HepG2 (cell line): ENCODE data around the gene TBC1D1. TPM values are rescaled to one million over a fixed set of nuclear protein-coding genes. Genes with fewer than 3 reads are reported as not detected.

Source experiments
- AGO1 ChIP-seq: fragments of 200-400 bp; formaldehyde crosslinking; IDR thresholded peaks from 2 replicates; pipeline ENCODE4 v1.6.1; 2017; ENCODE audit warnings: mild to moderate bottlenecking, low read depth, low read length, moderate library complexity; ENCODE audit not compliant: poor library complexity, severe bottlenecking
- CENPBD1 ChIP-seq: sonication (generic); formaldehyde crosslinking; IDR thresholded peaks from 2 replicates; pipeline ENCODE4 v1.8.0; 2022; ENCODE audit warnings: missing genetic modification reagents, low read depth, mild to moderate bottlenecking, borderline replicate concordance
- DNMT3B ChIP-seq: conservative IDR thresholded peaks from 2 replicates; pipeline ENCODE4 v1.6.1; 2016; ENCODE audit warnings: missing biosample characterization, control low read depth
- ERF ChIP-seq: IDR thresholded peaks from 2 replicates; pipeline ENCODE4 v1.6.1; 2018; ENCODE audit warnings: missing biosample characterization, missing genetic modification reagents
- ETV5 ChIP-seq: IDR thresholded peaks from 2 replicates; pipeline ENCODE4 v1.6.1; 2018; ENCODE audit warnings: missing biosample characterization, missing genetic modification reagents, inconsistent platforms, borderline replicate concordance
- HHEX ChIP-seq: IDR thresholded peaks from 2 replicates; pipeline ENCODE4 v1.6.1; 2016; ENCODE audit warnings: control low read depth
- MTA3 ChIP-seq: sonication (generic); formaldehyde crosslinking; IDR thresholded peaks from 2 replicates; pipeline ENCODE4 v1.4.0; 2020; ENCODE audit warnings: missing genetic modification reagents
- NCOA2 ChIP-seq: sonication (generic); formaldehyde crosslinking; IDR thresholded peaks from 2 replicates; pipeline ENCODE4 v1.8.0; 2022; ENCODE audit warnings: inconsistent platforms
- NFE2L2 ChIP-seq: fragments of 150-350 bp; IDR thresholded peaks from 2 replicates; pipeline ENCODE4 v1.6.1; 2014; ENCODE audit warnings: low read length
- NFKBIZ ChIP-seq: IDR thresholded peaks from 2 replicates; pipeline ENCODE4 v1.6.1; 2018; ENCODE audit warnings: missing genetic modification reagents, missing compliant biosample characterization
- NFYC ChIP-seq: IDR thresholded peaks from 2 replicates; pipeline ENCODE4 v1.6.1; 2016; ENCODE audit warnings: missing genetic modification reagents, missing compliant biosample characterization
- REL ChIP-seq: sonication (generic); formaldehyde crosslinking; conservative IDR thresholded peaks from 2 replicates; pipeline ENCODE4 v1.8.0; 2022; ENCODE audit warnings: mild to moderate bottlenecking, missing genetic modification reagents, moderate library complexity
- SALL2 ChIP-seq: sonication (generic); formaldehyde crosslinking; IDR thresholded peaks from 2 replicates; pipeline ENCODE4 v1.8.1; 2023; ENCODE audit warnings: mild to moderate bottlenecking, missing genetic modification reagents, inconsistent platforms
- SRY ChIP-seq: sonication (generic); formaldehyde crosslinking; IDR thresholded peaks from 2 replicates; pipeline ENCODE4 v1.8.0; 2022; ENCODE audit warnings: mild to moderate bottlenecking, missing genetic modification reagents
- TGIF2 ChIP-seq: IDR thresholded peaks from 2 replicates; pipeline ENCODE4 v1.6.1; 2016; ENCODE audit warnings: control low read depth, missing compliant biosample characterization
- ZC3H4 ChIP-seq: sonication (generic); formaldehyde crosslinking; IDR thresholded peaks from 2 replicates; pipeline ENCODE4 v1.4.0; 2020; ENCODE audit warnings: missing genetic modification reagents, borderline replicate concordance
- ZKSCAN5 ChIP-seq: sonication (generic); formaldehyde crosslinking; IDR thresholded peaks from 2 replicates; pipeline ENCODE4 v1.5.1; 2020; ENCODE audit warnings: mild to moderate bottlenecking, missing genetic modification reagents
- ZNF12 ChIP-seq: sonication (generic); formaldehyde crosslinking; IDR thresholded peaks from 2 replicates; pipeline ENCODE4 v1.5.0; 2020; ENCODE audit warnings: missing genetic modification reagents
- ZNF484 ChIP-seq: sonication (generic); formaldehyde crosslinking; IDR thresholded peaks from 2 replicates; pipeline ENCODE4 v1.5.1; 2020; ENCODE audit warnings: mild to moderate bottlenecking, low read depth, missing genetic modification reagents, borderline replicate concordance
- ZNF598 ChIP-seq: sonication (generic); formaldehyde crosslinking; IDR thresholded peaks from 2 replicates; pipeline ENCODE4 v1.5.1; 2020; ENCODE audit warnings: mild to moderate bottlenecking, missing genetic modification reagents, borderline replicate concordance
- ZNF768 ChIP-seq: sonication (generic); formaldehyde crosslinking; IDR thresholded peaks from 2 replicates; pipeline ENCODE4 v1.4.0; 2020; ENCODE audit warnings: missing genetic modification reagents
- polyA plus RNA-seq, 8 experiments: library from polyadenylated mRNA; depleted of rRNA in 3 of 8; stranded (reverse) in 7 of 8; unstranded in 1 of 8; fragments of >200 nt; fragmentation: Illumina TruSeq in 4 of 8; extraction: Trizol in 4 of 8; gene quantifications; 2 replicates each; pipeline versions ENCODE4 v1.2.1 to v1.2.3, GENCODE V29; 2011 to 2016; ENCODE audit warnings: low read depth in 4 of 8, missing spikeins in 1 of 8, mixed read lengths in 1 of 8; ENCODE audit not compliant: insufficient read depth in 1 of 8
- total RNA-seq, 5 experiments: library from RNA; depleted of rRNA; stranded (reverse); fragments of >200 nt; fragmentation: Illumina TruSeq; extraction: Trizol; gene quantifications; 2 replicates each; pipeline ENCODE4 v1.2.3, GENCODE V29; 2016; ENCODE audit warnings: low read depth in 1 of 5
- TF ChIP-seq, protein P1 (sequence below): sonication (generic); formaldehyde crosslinking; IDR thresholded peaks from 2 replicates; pipeline ENCODE4 v1.8.0; 2022; ENCODE audit warnings: missing genetic modification reagents, mild to moderate bottlenecking, moderate library complexity, borderline replicate concordance
- TF ChIP-seq, protein P2 (sequence below): sonication (generic); formaldehyde crosslinking; IDR thresholded peaks from 2 replicates; pipeline ENCODE4 v1.4.0; 2020; ENCODE audit warnings: missing genetic modification reagents, borderline replicate concordance
- TF ChIP-seq, protein P3 (sequence below): IDR thresholded peaks from 2 replicates; pipeline ENCODE4 v1.6.1; 2016; ENCODE audit warnings: low read depth

The TBC1D1 gene
- total and polyA plus RNA-seq, 2 of the 13 experiments (the other 11 are each of a cell fraction or from before 2014, with no cell fraction given) = 37.3 to 62.8 TPM

GRCh38 chr4:38132843-38133662 lies 242.2 kb downstream of the TBC1D1 start (continued):
- TF ChIP-seq TGIF2 (peak; percentile 64; the same call in 1 of the 2 replicates), ZNF598 (CRISPR knock-in tag) (no peak), SRY (CRISPR knock-in tag) (no peak), NFE2L2 (no peak), ETV5 (peak; percentile 98), AGO1 (no peak), REL (CRISPR knock-in tag) (no peak), MTA3 (CRISPR knock-in tag) (no peak), ZKSCAN5 (CRISPR knock-in tag) (no peak), HHEX (CRISPR knock-in tag) (peak; percentile 89; the same call in 1 of the 2 replicates), ZNF768 (CRISPR knock-in tag) (no peak), ZNF12 (peak; percentile 73; the same call in 1 of the 2 replicates), NFKBIZ (peak; percentile 93; the same call in 1 of the 2 replicates), ZC3H4 (CRISPR knock-in tag) (no peak), SALL2 (CRISPR knock-in tag) (peak; percentile 65), ZNF484 (CRISPR knock-in tag) (no peak), NFYC (CRISPR knock-in tag) (peak; percentile 36; the same call in 1 of the 2 replicates), DNMT3B (0 out of 2 replicates have a peak, but pooled peaks have one; percentile 79), ERF (CRISPR knock-in tag) (peak; percentile 73; the same call in 1 of the 2 replicates), CENPBD1 (CRISPR knock-in tag) (no peak), NCOA2 (CRISPR knock-in tag) (peak; percentile 100)
- TF ChIP-seq, protein P1, sequence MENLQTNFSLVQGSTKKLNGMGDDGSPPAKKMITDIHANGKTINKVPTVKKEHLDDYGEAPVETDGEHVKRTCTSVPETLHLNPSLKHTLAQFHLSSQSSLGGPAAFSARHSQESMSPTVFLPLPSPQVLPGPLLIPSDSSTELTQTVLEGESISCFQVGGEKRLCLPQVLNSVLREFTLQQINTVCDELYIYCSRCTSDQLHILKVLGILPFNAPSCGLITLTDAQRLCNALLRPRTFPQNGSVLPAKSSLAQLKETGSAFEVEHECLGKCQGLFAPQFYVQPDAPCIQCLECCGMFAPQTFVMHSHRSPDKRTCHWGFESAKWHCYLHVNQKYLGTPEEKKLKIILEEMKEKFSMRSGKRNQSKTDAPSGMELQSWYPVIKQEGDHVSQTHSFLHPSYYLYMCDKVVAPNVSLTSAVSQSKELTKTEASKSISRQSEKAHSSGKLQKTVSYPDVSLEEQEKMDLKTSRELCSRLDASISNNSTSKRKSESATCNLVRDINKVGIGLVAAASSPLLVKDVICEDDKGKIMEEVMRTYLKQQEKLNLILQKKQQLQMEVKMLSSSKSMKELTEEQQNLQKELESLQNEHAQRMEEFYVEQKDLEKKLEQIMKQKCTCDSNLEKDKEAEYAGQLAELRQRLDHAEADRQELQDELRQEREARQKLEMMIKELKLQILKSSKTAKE (CRISPR knock-in tag) = peak; percentile 95
- TF ChIP-seq, protein P2, sequence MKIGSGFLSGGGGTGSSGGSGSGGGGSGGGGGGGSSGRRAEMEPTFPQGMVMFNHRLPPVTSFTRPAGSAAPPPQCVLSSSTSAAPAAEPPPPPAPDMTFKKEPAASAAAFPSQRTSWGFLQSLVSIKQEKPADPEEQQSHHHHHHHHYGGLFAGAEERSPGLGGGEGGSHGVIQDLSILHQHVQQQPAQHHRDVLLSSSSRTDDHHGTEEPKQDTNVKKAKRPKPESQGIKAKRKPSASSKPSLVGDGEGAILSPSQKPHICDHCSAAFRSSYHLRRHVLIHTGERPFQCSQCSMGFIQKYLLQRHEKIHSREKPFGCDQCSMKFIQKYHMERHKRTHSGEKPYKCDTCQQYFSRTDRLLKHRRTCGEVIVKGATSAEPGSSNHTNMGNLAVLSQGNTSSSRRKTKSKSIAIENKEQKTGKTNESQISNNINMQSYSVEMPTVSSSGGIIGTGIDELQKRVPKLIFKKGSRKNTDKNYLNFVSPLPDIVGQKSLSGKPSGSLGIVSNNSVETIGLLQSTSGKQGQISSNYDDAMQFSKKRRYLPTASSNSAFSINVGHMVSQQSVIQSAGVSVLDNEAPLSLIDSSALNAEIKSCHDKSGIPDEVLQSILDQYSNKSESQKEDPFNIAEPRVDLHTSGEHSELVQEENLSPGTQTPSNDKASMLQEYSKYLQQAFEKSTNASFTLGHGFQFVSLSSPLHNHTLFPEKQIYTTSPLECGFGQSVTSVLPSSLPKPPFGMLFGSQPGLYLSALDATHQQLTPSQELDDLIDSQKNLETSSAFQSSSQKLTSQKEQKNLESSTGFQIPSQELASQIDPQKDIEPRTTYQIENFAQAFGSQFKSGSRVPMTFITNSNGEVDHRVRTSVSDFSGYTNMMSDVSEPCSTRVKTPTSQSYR (CRISPR knock-in tag) = no peak; the same call in 1 of the 2 replicates
- TF ChIP-seq, protein P3, sequence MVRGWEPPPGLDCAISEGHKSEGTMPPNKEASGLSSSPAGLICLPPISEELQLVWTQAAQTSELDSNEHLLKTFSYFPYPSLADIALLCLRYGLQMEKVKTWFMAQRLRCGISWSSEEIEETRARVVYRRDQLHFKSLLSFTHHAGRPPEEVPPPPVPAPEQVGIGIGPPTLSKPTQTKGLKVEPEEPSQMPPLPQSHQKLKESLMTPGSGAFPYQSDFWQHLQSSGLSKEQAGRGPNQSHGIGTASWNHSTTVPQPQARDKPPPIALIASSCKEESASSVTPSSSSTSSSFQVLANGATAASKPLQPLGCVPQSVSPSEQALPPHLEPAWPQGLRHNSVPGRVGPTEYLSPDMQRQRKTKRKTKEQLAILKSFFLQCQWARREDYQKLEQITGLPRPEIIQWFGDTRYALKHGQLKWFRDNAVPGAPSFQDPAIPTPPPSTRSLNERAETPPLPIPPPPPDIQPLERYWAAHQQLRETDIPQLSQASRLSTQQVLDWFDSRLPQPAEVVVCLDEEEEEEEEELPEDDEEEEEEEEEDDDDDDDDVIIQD = peak; percentile 87; the same call in 1 of the 2 replicates
